ENCODE data around the gene C16orf92. TPM values are rescaled to one million over a fixed set of nuclear protein-coding genes. Genes with fewer than 3 reads are reported as not detected.

C16orf92 gene
- total RNA-seq, 1 donor from 2014 or later: not detected

- Histone ChIP-seq H3K27me3 (ENCODE audit: control insufficient read depth, insufficient read depth, low read length) (no peaks in the 10 kb centered on the region), H3K36me3 (ENCODE audit: control insufficient read depth, insufficient read depth, low read length) (peaks cover 1% of the 10 kb centered on the region), H3K4me3 (ENCODE audit: low read depth, low read length) (no peak overlapping the region)
- DNase-seq (ENCODE audit: low read depth): no peak
- no peak for TF ChIP-seq CTCF (IDR thresholded peaks at IDR 0.05; ENCODE audit: insufficient read depth, low read length, poor library complexity, severe bottlenecking)
These were observed 35.5 kb upstream of the C16orf92 start for GRCh38 chr16:29987371-29988085.

- no peak for DNase-seq (ENCODE audit: low read depth)
- TF ChIP-seq CTCF (IDR thresholded peaks at IDR 0.05; ENCODE audit: insufficient read depth, low read length, poor library complexity, severe bottlenecking): no peak
- Histone ChIP-seq H3K27me3 (ENCODE audit: control insufficient read depth, insufficient read depth, low read length) (no peaks in the 10 kb centered on the region), H3K4me3 (ENCODE audit: low read depth, low read length) (no peak overlapping the region), H3K36me3 (ENCODE audit: control insufficient read depth, insufficient read depth, low read length) (peaks cover 3% of the 10 kb centered on the region)
These were observed 34.5 kb upstream of the C16orf92 start for GRCh38 chr16:29988346-29989075.

- H3K4me3 ChIP-seq (ENCODE audit: low read depth, low read length): no peak overlapping the region
- H3K27me3 ChIP-seq (ENCODE audit: control insufficient read depth, insufficient read depth, low read length): no peaks in the 10 kb centered on the region
- H3K36me3 ChIP-seq (ENCODE audit: control insufficient read depth, insufficient read depth, low read length): peaks cover 3% of the 10 kb centered on the region
- DNase-seq (ENCODE audit: low read depth): no peak
- TF ChIP-seq CTCF (IDR thresholded peaks at IDR 0.05; ENCODE audit: insufficient read depth, low read length, poor library complexity, severe bottlenecking): no peak
These were observed 33.7 kb upstream of the C16orf92 start for GRCh38 chr16:29989111-29989858.

DNA sequence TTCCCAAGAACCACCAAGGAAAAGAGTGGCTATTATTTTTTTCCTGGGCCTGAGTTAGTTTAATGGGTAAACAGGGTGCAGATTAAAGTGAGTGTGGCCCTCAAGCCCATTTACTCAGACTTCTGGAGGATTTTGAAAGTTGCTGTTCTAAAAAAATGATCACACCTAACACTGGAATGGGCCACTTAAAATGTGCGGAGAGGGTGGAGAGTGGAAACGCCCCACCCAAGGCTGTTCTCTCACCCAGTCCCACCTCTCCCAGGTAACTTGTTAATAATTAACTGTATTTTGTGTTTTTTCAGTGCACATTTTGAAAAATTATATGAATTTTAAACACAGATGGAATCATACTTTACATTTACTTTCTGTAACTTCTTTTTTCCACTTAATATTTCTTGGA lies 33.0 kb upstream of the C16orf92 start:
- DNase-seq (ENCODE audit: low read depth): no peak
- Histone ChIP-seq H3K36me3 (ENCODE audit: control insufficient read depth, insufficient read depth, low read length) (peaks cover 3% of the 10 kb centered on the region), H3K27me3 (ENCODE audit: control insufficient read depth, insufficient read depth, low read length) (no peaks in the 10 kb centered on the region), H3K4me3 (ENCODE audit: low read depth, low read length) (no peak overlapping the region)
- no peak for TF ChIP-seq CTCF (IDR thresholded peaks at IDR 0.05; ENCODE audit: insufficient read depth, low read length, poor library complexity, severe bottlenecking)

DNA sequence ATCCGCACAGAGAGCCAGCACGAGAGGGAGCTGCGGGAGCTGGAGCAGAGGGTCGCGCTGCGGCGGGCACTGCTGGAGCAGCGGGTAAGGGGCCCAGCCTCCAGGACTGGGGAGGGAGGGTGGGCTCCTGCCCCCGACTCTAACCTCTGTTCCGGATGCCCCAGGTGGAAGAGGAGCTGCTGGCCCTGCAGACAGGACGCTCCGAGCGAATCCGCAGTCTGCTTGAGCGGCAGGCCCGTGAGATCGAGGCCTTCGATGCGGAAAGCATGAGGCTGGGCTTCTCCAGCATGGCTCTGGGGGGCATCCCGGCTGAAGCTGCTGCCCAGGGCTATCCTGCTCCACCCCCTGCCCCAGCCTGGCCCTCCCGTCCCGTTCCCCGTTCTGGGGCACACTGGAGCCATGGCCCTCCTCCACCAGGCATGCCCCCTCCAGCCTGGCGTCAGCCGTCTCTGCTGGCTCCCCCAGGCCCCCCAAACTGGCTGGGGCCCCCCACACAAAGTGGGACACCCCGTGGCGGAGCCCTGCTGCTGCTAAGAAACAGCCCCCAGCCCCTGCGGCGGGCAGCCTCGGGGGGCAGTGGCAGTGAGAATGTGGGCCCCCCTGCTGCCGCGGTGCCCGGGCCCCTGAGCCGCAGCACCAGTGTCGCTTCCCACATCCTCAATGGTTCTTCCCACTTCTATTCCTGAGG lies 32.0 kb upstream of the C16orf92 start:
- DNase-seq (ENCODE audit: low read depth): no peak
- peaks cover 3% of the 10 kb centered on the region for H3K36me3 ChIP-seq (ENCODE audit: control insufficient read depth, insufficient read depth, low read length)
- no peak overlapping the region for H3K4me3 ChIP-seq (ENCODE audit: low read depth, low read length)
- TF ChIP-seq CTCF (IDR thresholded peaks at IDR 0.05; ENCODE audit: insufficient read depth, low read length, poor library complexity, severe bottlenecking): no peak
- H3K27me3 ChIP-seq (ENCODE audit: control insufficient read depth, insufficient read depth, low read length): no peaks in the 10 kb centered on the region
